SK-N-MC (cell line): ENCODE data around the gene MTA2.

ENCODE experiments used
- EZH2 ChIP-seq: fragments of 200-600 bp; sonication (generic); IDR thresholded peaks from one replicate; pipeline ENCODE4 v1.6.1; 2017; ENCODE audit warnings: antibody characterized with exemption
- POLR2AphosphoS5 ChIP-seq: IDR thresholded peaks from 2 replicates; pipeline ENCODE4 v1.6.1; 2012; ENCODE audit warnings: mild to moderate bottlenecking, low read depth, low read length, borderline replicate concordance

- TF ChIP-seq EZH2 (no peak), POLR2AphosphoS5 (no peak)
Measured at GRCh38 chr11:62558669-62559068, 43.0 kb downstream of the MTA2 start.
